ENCODE results near the gene EIF4B.

Gene EIF4B

GRCh38 chr12:53044896-53045695 is 38.8 kb downstream of the EIF4B start:
- DNase-seq (ENCODE audit: extremely low read depth in 1 of 2, low read depth in 1 of 2) = no peak

DNA sequence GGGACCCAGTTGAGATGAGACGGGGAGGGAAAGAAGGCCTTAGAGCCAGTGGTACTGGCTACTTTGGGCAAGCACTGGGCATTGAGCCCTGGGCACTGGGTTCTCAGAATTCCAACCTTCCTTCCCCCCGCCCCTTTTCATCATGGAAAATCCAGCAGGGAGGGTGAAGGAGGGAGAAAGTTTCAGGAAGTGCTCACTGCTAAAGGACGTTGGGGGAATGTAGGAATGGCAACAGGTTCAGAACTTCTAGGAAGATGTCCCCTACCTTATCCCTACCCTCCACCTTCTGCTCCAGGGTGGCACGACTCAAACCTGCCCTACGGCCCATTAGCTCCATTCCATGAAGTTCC is 39.4 kb downstream of the EIF4B start:
- no peak for DNase-seq (ENCODE audit: extremely low read depth in 1 of 2, low read depth in 1 of 2)

DNA sequence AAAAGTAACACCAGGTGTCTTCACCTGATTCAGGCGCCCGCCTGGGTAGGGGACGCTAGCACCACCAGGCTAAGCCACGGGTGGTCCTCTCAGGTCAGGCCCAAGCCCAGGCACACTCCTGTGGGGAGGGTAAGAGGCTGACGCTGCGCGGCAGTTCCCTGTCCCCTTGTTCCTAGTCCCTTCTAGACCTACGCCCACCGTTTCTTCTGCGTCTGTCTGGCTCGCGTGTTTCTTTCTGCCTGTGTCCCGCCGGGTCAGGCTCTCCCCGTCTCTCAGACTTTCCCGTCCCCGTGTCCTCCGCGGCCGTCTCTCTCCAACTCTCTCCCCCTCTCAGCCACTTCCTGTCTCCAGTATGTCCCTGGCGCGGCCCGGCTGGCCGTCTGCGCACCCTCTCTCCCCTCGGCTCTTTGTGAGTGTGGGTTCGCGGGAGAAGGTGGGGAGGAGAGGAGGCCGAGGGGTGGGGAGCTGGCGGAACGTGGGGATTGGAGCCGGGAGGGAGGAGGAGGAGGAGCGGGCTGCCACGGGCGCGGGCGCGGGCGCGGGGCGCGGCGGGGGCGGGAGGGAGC is 40.5 kb downstream of the EIF4B start:
- no peak for DNase-seq (ENCODE audit: extremely low read depth in 1 of 2, low read depth in 1 of 2)

GRCh38 chr12:53047221-53048032 is 41.2 kb downstream of the EIF4B start:
- peak; percentile 12 to 61 for DNase-seq (ENCODE audit: extremely low read depth in 1 of 2, low read depth in 1 of 2)

GRCh38 chr12:53048033-53048779 is 42.0 kb downstream of the EIF4B start:
- no peak for DNase-seq (ENCODE audit: extremely low read depth in 1 of 2, low read depth in 1 of 2)

DNA sequence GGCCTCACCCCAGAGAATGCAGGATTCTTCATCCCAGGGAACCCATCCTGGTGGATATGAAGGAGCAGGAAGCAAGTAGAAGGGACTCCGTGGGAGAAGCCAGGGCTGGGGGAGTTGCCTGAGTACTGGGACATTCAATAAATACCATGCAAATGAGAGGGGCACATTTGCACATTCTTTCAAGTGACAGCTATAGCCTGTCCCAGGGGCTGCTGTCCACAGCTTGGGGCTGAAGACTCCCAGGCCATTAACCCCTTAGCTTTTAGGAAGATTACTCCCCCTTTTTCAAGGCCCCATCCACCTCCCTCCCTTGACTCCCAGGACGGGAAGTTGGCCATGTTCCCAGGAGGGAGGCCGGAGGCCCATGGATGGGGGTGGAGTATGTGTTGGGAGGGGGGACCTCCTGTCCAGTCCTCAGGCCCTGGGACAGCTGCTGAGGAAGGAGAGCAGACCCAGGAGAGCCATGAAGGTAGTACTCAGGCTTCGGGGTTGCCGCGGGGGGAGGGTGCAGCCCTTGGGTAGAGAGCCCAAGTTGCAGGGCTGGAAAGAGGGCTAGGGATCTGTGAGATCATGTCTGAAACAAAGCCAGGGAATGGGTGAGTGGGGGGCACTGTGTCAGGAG is 42.6 kb downstream of the EIF4B start:
- DNase-seq (ENCODE audit: extremely low read depth in 1 of 2, low read depth in 1 of 2) = no peak

GRCh38 chr12:53049571-53050318 is 43.5 kb downstream of the EIF4B start, which contains the start of gene TNS2:
TSS of gene TNS2 (plus strand) at chr12:53050065. CDS start at chr12:53050186, 121 bp downstream.
- no peak for DNase-seq (ENCODE audit: extremely low read depth in 1 of 2, low read depth in 1 of 2)

GRCh38 chr12:53050426-53051057 is 44.3 kb downstream of the EIF4B start:
- no peak for DNase-seq (ENCODE audit: extremely low read depth in 1 of 2, low read depth in 1 of 2)

DNA sequence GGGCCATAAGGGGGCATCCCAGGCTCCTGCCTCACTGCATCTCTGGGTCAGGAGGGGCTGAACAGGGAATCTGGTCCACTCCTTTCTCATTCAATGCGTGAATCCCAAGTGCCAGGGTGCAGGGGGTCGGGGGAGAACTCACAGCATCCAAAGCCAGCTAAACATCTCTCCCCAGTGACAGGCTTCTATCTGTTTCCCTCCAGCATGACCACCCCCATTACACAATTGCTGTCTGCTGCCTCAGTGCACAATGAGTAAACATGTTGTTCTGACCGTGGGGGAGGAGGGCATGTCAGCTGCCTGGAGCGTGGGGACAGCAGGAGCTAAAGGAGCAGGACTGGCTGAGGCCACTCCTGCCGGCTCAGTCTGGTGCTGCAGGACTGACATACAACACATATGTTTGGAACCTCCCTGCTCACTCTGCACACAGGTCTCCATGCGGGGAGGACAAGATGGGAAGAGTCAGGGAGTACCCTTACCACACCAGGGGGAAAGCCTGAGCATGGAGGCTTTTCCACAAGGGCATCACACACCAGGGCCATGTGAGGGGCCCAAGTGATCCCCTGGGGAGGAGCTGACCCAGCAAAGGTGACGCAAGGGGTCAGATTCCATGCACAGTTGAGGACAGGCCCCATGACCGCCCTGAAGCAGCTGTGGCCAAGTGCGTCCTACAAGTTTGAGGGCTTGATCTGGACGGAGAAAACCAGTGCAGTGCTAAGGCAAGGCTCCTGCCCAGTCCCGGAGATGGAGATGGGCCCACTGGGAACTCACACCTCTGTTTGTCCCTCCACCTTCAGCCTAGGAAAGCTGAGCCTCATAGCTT is 45.0 kb downstream of the EIF4B start:
- no peak for DNase-seq (ENCODE audit: extremely low read depth in 1 of 2, low read depth in 1 of 2)

DNA sequence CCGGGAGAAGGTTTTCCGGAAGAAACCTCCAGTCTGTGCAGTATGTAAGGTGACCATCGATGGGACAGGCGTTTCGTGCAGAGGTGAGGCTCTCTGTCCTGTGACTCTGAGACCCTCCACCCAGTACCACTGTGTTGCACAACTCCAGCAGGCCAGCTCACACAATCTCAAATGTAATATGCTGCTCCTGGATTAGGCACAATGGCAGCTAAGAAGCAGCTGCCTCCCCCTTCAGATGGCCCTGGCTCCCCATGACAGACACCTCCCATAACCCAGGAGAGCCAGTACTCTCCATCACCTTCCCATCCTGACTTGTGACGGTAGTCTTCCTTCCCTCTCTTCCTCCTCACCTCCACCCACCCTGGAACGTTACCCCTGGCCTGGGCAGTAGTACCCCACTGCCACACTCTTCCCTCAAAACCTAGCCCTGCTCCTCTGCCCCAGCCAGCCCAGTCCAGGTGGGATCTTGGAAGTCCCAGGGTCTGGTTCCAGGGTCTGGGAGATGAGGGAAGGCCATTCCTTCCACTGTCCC is 45.7 kb downstream of the EIF4B start:
- DNase-seq (ENCODE audit: extremely low read depth in 1 of 2, low read depth in 1 of 2) = no peak

GRCh38 chr12:53052419-53053217 is 46.4 kb downstream of the EIF4B start:
- DNase-seq (ENCODE audit: extremely low read depth in 1 of 2, low read depth in 1 of 2) = no peak

- peak; percentile 15 to 36 for DNase-seq (ENCODE audit: extremely low read depth in 1 of 2, low read depth in 1 of 2)
Measured at GRCh38 chr12:53053218-53054111, 47.2 kb downstream of the EIF4B start.

DNA sequence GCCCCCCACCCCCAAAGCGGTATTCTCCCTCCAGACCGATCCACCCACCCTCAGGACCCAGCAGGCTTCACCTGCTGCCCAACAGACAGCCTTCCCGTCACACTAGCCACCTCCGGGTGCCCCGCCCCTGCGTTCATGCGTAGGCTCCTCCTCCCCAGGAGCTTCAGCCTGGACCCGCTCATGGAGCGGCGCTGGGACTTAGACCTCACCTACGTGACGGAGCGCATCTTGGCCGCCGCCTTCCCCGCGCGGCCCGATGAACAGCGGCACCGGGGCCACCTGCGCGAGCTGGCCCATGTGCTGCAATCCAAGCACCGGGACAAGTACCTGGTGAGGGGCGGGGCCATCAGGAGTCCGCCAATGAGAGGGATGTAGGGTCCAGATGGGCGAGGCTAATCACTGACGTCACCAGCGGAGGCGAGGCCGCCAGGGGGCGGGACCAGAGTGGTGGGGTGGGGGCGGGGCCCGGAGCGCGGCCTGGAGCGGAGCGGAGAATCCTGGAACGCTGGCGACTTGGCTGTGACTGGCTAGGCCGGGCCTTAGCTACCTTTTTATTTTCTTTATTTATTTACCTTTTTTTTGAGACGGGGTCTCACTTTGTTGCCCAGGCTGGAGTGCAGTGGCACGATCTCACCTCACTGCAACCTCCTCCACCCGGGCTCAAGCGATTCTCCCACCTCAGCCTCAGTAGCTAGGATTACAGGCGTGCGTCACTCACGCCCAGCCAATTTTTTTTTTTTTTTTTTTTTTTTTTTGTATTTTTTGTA is 48.0 kb downstream of the EIF4B start:
- DNase-seq (ENCODE audit: extremely low read depth in 1 of 2, low read depth in 1 of 2) = peak; percentile 81 to 87

DNA sequence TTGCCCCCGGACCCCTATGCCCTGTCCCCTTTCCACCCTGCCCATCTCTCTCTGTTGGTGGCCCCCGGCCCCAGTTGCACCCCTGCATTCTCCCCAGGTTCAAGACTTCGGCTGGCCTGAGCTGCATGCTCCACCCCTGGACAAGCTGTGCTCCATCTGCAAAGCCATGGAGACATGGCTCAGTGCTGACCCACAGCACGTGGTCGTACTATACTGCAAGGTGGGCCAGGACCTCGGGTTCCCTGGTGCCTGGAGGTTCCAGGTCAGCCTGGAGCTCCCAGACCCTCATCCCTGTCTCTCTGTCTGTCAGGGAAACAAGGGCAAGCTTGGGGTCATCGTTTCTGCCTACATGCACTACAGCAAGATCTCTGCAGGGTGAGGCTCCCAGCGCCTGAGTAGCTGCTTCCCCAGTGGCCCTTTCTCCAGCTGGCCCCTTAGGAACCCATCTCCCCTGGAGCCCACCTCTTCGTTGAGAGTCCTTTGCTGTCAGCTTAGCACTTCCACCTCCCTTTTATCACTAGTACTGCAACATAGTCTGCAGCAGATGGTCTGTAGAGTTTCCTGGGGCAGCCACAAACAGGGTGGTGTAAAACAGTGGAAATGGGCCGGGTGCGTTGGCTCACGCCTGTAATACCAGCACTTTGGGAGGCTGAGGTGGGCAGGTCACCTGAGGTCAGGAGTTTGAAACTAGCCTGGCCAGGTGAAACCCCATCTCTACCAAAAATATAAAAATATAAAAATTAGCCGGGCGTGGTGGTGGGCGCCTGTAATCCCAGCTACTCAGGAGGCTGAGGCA is 49.4 kb downstream of the EIF4B start:
- no peak for DNase-seq (ENCODE audit: extremely low read depth in 1 of 2, low read depth in 1 of 2)

GRCh38 chr12:53056296-53056695 is 50.0 kb downstream of the EIF4B start:
- no peak for DNase-seq (ENCODE audit: extremely low read depth in 1 of 2, low read depth in 1 of 2)

Data from activated CD8-positive, alpha-beta memory T cell treated with anti-CD3 and anti-CD28 coated beads for 1 hour (primary cell).